Measurements from ENCODE around the gene PLCB3.
A peak's percentile ranks its signal among the peaks of the same experiment; 100 is the strongest.
"Not testable (repeated sequence)": the region's sequence is repeated elsewhere in the genome, so short reads cannot be mapped to it uniquely, and the experiment has no call there.

PLCB3 gene

GRCh38 chr11:64237484-64237951 is 13.8 kb upstream of the PLCB3 start:
- DNase-seq (ENCODE audit: low spot score): no peak

- DNase-seq (ENCODE audit: low spot score): no peak
These were observed 13.3 kb upstream of the PLCB3 start for GRCh38 chr11:64238076-64238475.

- DNase-seq (ENCODE audit: low spot score): no peak
These were observed 12.3 kb upstream of the PLCB3 start for GRCh38 chr11:64238999-64239398.

GRCh38 chr11:64239662-64240434 is 11.5 kb upstream of the PLCB3 start:
- no peak for DNase-seq (ENCODE audit: low spot score)

- DNase-seq (ENCODE audit: low spot score): peak; percentile 99
These were observed 10.7 kb upstream of the PLCB3 start, which contains the start of gene FKBP2 for GRCh38 chr11:64240435-64241240. Gene FKBP2 (plus strand): TSS chr11:64241095. CDS start chr11:64242388, 1,293 bp downstream.

GRCh38 chr11:64241241-64241490 is 10.2 kb upstream of the PLCB3 start:
- DNase-seq (ENCODE audit: low spot score): peak; percentile 97

GRCh38 chr11:64241491-64242374 is 9.6 kb upstream of the PLCB3 start:
- peak; percentile 66 for DNase-seq (ENCODE audit: low spot score)

GRCh38 chr11:64243236-64243854 is 8.0 kb upstream of the PLCB3 start:
- DNase-seq (ENCODE audit: low spot score): no peak

GRCh38 chr11:64244107-64244506 is 7.2 kb upstream of the PLCB3 start:
- DNase-seq (ENCODE audit: low spot score): no peak

GRCh38 chr11:64244966-64245365 is 6.4 kb upstream of the PLCB3 start:
- DNase-seq (ENCODE audit: low spot score): no peak

GRCh38 chr11:64245401-64245796 is 5.9 kb upstream of the PLCB3 start:
- no peak for DNase-seq (ENCODE audit: low spot score)

GRCh38 chr11:64245797-64246620 is 5.3 kb upstream of the PLCB3 start:
- peak; percentile 96 for DNase-seq (ENCODE audit: low spot score)

GRCh38 chr11:64246621-64246870 is 4.8 kb upstream of the PLCB3 start:
- DNase-seq (ENCODE audit: low spot score): not testable (repeated sequence)

GRCh38 chr11:64246871-64247728 is 4.2 kb upstream of the PLCB3 start, which contains the start of gene PPP1R14B:
Gene PPP1R14B (minus strand): TSS chr11:64246943. CDS start chr11:64246673, 270 bp downstream.
- DNase-seq (ENCODE audit: low spot score): peak; percentile 96

GRCh38 chr11:64247729-64248531 is 3.4 kb upstream of the PLCB3 start:
- DNase-seq (ENCODE audit: low spot score): no peak

GRCh38 chr11:64248578-64248977 is 2.8 kb upstream of the PLCB3 start:
- DNase-seq (ENCODE audit: low spot score): no peak

- DNase-seq (ENCODE audit: low spot score): no peak
These were observed 2.3 kb upstream of the PLCB3 start for GRCh38 chr11:64249038-64249437.

GRCh38 chr11:64249563-64250414 is 1.5 kb upstream of the PLCB3 start:
- DNase-seq (ENCODE audit: low spot score): no peak
